Testis (tissue), 2 donors: ENCODE measurements around the gene TP53I11.

Source experiments
- POLR2A ChIP-seq: fragments of 450-650 bp; IDR thresholded peaks from one replicate; pipeline ENCODE4 v1.6.1; 2017; ENCODE audit warnings: antibody characterized with exemption, mild to moderate bottlenecking, moderate library complexity
- TF ChIP-seq, protein P1 (sequence below), 3 experiments: fragments of 450-650 bp in 2 of 3; fragments of 200-600 bp in 1 of 3; sonication (generic) in 1 of 3; IDR thresholded peaks; one replicate each; pipeline ENCODE4 v1.5.1; 2016 to 2019; ENCODE audit warnings: antibody characterized with exemption in 3 of 3, mild to moderate bottlenecking in 2 of 3, moderate library complexity in 1 of 3

DNA sequence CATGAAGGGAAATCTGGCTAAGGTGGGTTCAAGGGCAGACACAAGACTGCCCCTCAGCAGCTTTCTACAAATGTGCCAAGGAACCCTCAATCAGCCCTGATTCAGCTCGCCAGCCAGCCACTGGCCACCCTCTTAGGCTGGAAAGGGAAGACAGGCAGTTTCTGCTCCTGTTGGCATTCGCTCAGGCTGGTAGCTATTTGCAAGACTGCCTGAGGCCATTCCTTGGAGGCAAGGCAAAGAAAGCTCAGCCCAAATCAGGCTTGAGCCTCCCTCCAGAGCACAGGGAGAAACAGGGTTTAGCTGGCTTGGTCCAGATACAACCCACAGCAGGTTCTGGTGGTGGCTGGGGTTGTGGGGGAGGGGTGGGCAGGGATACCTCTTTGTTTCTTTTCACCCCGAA is 19.2 kb downstream of the TP53I11 start:
- no peak for TF ChIP-seq POLR2A
- TF ChIP-seq, protein P1, sequence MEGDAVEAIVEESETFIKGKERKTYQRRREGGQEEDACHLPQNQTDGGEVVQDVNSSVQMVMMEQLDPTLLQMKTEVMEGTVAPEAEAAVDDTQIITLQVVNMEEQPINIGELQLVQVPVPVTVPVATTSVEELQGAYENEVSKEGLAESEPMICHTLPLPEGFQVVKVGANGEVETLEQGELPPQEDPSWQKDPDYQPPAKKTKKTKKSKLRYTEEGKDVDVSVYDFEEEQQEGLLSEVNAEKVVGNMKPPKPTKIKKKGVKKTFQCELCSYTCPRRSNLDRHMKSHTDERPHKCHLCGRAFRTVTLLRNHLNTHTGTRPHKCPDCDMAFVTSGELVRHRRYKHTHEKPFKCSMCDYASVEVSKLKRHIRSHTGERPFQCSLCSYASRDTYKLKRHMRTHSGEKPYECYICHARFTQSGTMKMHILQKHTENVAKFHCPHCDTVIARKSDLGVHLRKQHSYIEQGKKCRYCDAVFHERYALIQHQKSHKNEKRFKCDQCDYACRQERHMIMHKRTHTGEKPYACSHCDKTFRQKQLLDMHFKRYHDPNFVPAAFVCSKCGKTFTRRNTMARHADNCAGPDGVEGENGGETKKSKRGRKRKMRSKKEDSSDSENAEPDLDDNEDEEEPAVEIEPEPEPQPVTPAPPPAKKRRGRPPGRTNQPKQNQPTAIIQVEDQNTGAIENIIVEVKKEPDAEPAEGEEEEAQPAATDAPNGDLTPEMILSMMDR (IDR thresholded peaks at IDR 0.05): no peak
